K562 (cell line): ENCODE measurements around the gene AFF1. TPM values are rescaled to one million over a fixed set of nuclear protein-coding genes. Genes with fewer than 3 reads are reported as not detected.

Experiments
- BCOR ChIP-seq: fragments of 450-650 bp; IDR thresholded peaks from 2 replicates; pipeline ENCODE4 v1.6.1; 2016
- EWSR1 ChIP-seq: fragments of 450-650 bp; IDR thresholded peaks from 2 replicates; pipeline ENCODE4 v1.6.1; 2018; ENCODE audit warnings: borderline replicate concordance, mild to moderate bottlenecking, low read depth, moderate library complexity; ENCODE audit not compliant: partially characterized antibody
- KAT7 ChIP-seq: sonication (generic); formaldehyde crosslinking; IDR thresholded peaks from 2 replicates; pipeline ENCODE4 v1.8.0; 2022; ENCODE audit warnings: missing genetic modification reagents, mild to moderate bottlenecking, borderline replicate concordance
- KAT8 ChIP-seq: fragments of 450-650 bp; IDR thresholded peaks from 2 replicates; pipeline ENCODE4 v1.6.1; 2016; ENCODE audit warnings: low read depth, mild to moderate bottlenecking
- MCM5 ChIP-seq: fragments of 450-650 bp; IDR thresholded peaks from 2 replicates; pipeline ENCODE4 v1.6.1; 2016; ENCODE audit warnings: low read depth
- PCBP2 ChIP-seq: fragments of 200-400 bp; formaldehyde crosslinking; IDR thresholded peaks from 2 replicates; pipeline ENCODE4 v1.6.1; 2018; ENCODE audit warnings: low read length, low read depth, mild to moderate bottlenecking, moderate library complexity; ENCODE audit not compliant: poor library complexity, severe bottlenecking
- POLR2A ChIP-seq: fragments of 450-650 bp; conservative IDR thresholded peaks from 2 replicates; pipeline ENCODE4 v1.6.1; 2016
- SRSF1 ChIP-seq: fragments of 200-400 bp; formaldehyde crosslinking; IDR thresholded peaks from 2 replicates; pipeline ENCODE4 v1.6.1; 2017; ENCODE audit warnings: mild to moderate bottlenecking, low read depth, low read length, moderate library complexity
- STAG1 ChIP-seq: sonication (generic); formaldehyde crosslinking; IDR thresholded peaks from 2 replicates; pipeline ENCODE4 v1.5.0; 2020; ENCODE audit warnings: missing genetic modification reagents, borderline replicate concordance
- TAF1 ChIP-seq: IDR thresholded peaks from 2 replicates; pipeline ENCODE4 v1.6.1; 2011; ENCODE audit warnings: mild to moderate bottlenecking, low read length, moderate library complexity; ENCODE audit not compliant: insufficient read depth, control insufficient read depth, severe bottlenecking; ENCODE audit errors: extremely low read depth
- ZNF224 ChIP-seq: sonication (generic); formaldehyde crosslinking; IDR thresholded peaks from 2 replicates; pipeline ENCODE4 v1.8.0; 2022; ENCODE audit warnings: mild to moderate bottlenecking, missing genetic modification reagents
- polyA plus RNA-seq, 8 experiments: library from polyadenylated mRNA; depleted of rRNA in 4 of 8; stranded (reverse) in 5 of 8; unstranded in 3 of 8; fragments of >200 nt; fragmentation: Nextera tagmentation in 2 of 8; fragmentation: Illumina TruSeq in 1 of 8; extraction: Ambion mirVana in 2 of 8; extraction: Trizol in 1 of 8; gene quantifications; 2 replicates each; pipeline versions ENCODE4 v1.2.1 to v1.2.3, GENCODE V29; 2011 to 2014; ENCODE audit warnings: inconsistent platforms in 1 of 8, missing spikeins in 1 of 8
- total RNA-seq, 7 experiments: library from RNA; depleted of rRNA in 6 of 7; stranded (reverse); fragments of >200 nt in 6 of 7; fragmentation: Illumina TruSeq in 2 of 7; extraction: Trizol in 2 of 7; gene quantifications; 2 replicates each; pipeline versions ENCODE4 v1.2.1 to v1.2.3, GENCODE V29; 2011 to 2021; ENCODE audit warnings: low replicate concordance in 1 of 7
- TF ChIP-seq, protein P1 (sequence below), 2 experiments: fragments of 450-650 bp; IDR thresholded peaks; 2 replicates each; pipeline ENCODE4 v1.6.1; 2016
- TF ChIP-seq, protein P2 (sequence below): fragments of 200-800 bp; sonication (Bioruptor generic); IDR thresholded peaks from 2 replicates; pipeline ENCODE4 v1.6.1; 2016; ENCODE audit warnings: missing genetic modification characterization, missing compliant biosample characterization
- TF ChIP-seq, protein P3 (sequence below): sonication (generic); formaldehyde crosslinking; IDR thresholded peaks from 2 replicates; pipeline ENCODE4 v1.8.1; 2023; ENCODE audit warnings: mild to moderate bottlenecking, missing genetic modification reagents
- TF ChIP-seq, protein P4 (sequence below): IDR thresholded peaks from 2 replicates; pipeline ENCODE4 v1.6.1; 2012; ENCODE audit warnings: low read depth, low read length, improper control_type of control experiment, borderline replicate concordance

Gene AFF1
- total and polyA plus RNA-seq, 9 of the 15 experiments (the other 6 are each of a cell fraction or from before 2014, with no cell fraction given): 4.1 to 47.5 (median 17.2) TPM

DNA sequence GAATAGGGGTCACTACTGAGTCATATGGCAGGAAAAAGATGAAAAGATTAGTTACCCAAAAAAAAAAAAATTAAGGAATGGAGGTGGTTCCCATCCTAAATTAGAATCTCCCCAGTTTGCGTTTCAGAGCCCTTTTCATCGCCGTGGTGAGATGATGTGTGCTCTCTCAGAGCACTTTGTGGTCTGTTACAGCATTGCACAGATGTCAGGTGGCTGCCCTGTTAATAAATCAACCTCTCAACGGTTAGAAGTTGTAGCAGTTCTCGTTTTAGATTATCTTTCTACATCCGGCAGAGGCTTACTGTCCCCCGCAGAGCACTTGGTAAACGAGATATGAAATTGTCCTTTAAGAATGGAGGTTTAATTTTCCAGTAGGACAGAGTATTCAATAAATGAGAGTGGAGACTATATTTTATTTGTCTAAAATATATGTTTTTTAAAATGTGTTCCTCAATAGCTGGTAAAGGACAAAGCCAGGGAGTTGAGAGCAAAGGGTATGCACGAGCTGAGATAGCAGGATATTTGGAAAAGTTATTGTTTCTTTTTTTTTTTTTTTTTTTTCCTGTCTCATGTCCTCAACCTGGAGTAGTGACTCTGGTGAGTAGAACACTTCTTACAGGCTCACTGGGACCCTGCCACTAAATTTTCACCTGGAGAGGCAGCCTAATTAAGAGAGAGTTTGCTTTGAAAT lies 26.9 kb downstream of the AFF1 start (continued):
- TF ChIP-seq STAG1 (no peak), ZNF224 (CRISPR knock-in tag) (no peak), SRSF1 (no peak), BCOR (peak; percentile 86), EWSR1 (no peak), TAF1 (peak; percentile 46), POLR2A (no peak), MCM5 (no peak), KAT7 (peak; percentile 31; the same call in 1 of the 2 replicates), PCBP2 (no peak), KAT8 (no peak)
- TF ChIP-seq, protein P1, sequence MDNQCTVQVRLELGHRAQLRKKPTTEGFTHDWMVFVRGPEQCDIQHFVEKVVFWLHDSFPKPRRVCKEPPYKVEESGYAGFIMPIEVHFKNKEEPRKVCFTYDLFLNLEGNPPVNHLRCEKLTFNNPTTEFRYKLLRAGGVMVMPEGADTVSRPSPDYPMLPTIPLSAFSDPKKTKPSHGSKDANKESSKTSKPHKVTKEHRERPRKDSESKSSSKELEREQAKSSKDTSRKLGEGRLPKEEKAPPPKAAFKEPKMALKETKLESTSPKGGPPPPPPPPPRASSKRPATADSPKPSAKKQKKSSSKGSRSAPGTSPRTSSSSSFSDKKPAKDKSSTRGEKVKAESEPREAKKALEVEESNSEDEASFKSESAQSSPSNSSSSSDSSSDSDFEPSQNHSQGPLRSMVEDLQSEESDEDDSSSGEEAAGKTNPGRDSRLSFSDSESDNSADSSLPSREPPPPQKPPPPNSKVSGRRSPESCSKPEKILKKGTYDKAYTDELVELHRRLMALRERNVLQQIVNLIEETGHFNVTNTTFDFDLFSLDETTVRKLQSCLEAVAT (IDR thresholded peaks at IDR 0.05): peak in 1 of 2 experiments; percentile 84; a peak in 2 of 4 replicates
- TF ChIP-seq, protein P2, sequence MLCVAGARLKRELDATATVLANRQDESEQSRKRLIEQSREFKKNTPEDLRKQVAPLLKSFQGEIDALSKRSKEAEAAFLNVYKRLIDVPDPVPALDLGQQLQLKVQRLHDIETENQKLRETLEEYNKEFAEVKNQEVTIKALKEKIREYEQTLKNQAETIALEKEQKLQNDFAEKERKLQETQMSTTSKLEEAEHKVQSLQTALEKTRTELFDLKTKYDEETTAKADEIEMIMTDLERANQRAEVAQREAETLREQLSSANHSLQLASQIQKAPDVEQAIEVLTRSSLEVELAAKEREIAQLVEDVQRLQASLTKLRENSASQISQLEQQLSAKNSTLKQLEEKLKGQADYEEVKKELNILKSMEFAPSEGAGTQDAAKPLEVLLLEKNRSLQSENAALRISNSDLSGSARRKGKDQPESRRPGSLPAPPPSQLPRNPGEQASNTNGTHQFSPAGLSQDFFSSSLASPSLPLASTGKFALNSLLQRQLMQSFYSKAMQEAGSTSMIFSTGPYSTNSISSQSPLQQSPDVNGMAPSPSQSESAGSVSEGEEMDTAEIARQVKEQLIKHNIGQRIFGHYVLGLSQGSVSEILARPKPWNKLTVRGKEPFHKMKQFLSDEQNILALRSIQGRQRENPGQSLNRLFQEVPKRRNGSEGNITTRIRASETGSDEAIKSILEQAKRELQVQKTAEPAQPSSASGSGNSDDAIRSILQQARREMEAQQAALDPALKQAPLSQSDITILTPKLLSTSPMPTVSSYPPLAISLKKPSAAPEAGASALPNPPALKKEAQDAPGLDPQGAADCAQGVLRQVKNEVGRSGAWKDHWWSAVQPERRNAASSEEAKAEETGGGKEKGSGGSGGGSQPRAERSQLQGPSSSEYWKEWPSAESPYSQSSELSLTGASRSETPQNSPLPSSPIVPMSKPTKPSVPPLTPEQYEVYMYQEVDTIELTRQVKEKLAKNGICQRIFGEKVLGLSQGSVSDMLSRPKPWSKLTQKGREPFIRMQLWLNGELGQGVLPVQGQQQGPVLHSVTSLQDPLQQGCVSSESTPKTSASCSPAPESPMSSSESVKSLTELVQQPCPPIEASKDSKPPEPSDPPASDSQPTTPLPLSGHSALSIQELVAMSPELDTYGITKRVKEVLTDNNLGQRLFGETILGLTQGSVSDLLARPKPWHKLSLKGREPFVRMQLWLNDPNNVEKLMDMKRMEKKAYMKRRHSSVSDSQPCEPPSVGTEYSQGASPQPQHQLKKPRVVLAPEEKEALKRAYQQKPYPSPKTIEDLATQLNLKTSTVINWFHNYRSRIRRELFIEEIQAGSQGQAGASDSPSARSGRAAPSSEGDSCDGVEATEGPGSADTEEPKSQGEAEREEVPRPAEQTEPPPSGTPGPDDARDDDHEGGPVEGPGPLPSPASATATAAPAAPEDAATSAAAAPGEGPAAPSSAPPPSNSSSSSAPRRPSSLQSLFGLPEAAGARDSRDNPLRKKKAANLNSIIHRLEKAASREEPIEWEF (CRISPR knock-in tag): no peak
- TF ChIP-seq, protein P3, sequence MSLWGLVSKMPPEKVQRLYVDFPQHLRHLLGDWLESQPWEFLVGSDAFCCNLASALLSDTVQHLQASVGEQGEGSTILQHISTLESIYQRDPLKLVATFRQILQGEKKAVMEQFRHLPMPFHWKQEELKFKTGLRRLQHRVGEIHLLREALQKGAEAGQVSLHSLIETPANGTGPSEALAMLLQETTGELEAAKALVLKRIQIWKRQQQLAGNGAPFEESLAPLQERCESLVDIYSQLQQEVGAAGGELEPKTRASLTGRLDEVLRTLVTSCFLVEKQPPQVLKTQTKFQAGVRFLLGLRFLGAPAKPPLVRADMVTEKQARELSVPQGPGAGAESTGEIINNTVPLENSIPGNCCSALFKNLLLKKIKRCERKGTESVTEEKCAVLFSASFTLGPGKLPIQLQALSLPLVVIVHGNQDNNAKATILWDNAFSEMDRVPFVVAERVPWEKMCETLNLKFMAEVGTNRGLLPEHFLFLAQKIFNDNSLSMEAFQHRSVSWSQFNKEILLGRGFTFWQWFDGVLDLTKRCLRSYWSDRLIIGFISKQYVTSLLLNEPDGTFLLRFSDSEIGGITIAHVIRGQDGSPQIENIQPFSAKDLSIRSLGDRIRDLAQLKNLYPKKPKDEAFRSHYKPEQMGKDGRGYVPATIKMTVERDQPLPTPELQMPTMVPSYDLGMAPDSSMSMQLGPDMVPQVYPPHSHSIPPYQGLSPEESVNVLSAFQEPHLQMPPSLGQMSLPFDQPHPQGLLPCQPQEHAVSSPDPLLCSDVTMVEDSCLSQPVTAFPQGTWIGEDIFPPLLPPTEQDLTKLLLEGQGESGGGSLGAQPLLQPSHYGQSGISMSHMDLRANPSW: no peak
- TF ChIP-seq, protein P4, sequence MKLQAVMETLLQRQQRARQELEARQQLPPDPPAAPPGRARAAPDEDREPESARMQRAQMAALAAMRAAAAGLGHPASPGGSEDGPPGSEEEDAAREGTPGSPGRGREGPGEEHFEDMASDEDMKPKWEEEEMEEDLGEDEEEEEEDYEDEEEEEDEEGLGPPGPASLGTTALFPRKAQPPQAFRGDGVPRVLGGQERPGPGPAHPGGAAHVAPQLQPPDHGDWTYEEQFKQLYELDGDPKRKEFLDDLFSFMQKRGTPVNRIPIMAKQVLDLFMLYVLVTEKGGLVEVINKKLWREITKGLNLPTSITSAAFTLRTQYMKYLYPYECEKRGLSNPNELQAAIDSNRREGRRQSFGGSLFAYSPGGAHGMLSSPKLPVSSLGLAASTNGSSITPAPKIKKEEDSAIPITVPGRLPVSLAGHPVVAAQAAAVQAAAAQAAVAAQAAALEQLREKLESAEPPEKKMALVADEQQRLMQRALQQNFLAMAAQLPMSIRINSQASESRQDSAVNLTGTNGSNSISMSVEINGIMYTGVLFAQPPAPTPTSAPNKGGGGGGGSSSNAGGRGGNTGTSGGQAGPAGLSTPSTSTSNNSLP: peak; percentile 94; the same call in 1 of the 2 replicates
